GM12892 (cell line): ENCODE data around the gene UPB1.

ENCODE experiments used
- POLR2A ChIP-seq: IDR thresholded peaks from 2 replicates; pipeline ENCODE4 v1.6.1; 2011; ENCODE audit warnings: low read depth, low read length, control low read depth
- POLR2AphosphoS5 ChIP-seq: IDR thresholded peaks from 2 replicates; pipeline ENCODE4 v1.6.1; 2011; ENCODE audit warnings: low read depth, low read length, control low read depth
- TAF1 ChIP-seq: IDR thresholded peaks from 2 replicates; pipeline ENCODE4 v1.6.1; 2011; ENCODE audit warnings: low read depth, mild to moderate bottlenecking, control low read depth, low read length, borderline replicate concordance

GRCh38 chr22:24548812-24549211 is 53.7 kb downstream of the UPB1 start:
- TF ChIP-seq POLR2AphosphoS5 (no peak), POLR2A (peak; percentile 39; the same call in 1 of the 2 replicates), TAF1 (no peak)
